OCI-LY1 (cell line): Measurements from ENCODE around the gene TANC2.

Experiments used
- EZH2 ChIP-seq: fragments of 200-600 bp; sonication (generic), shearing (Covaris generic); IDR thresholded peaks from 2 replicates; pipeline ENCODE4 v1.8.0; 2017; ENCODE audit warnings: borderline replicate concordance, mixed run types, mild to moderate bottlenecking, antibody characterized with exemption, low read length, moderate library complexity, mixed read lengths
- TF ChIP-seq, protein P1 (sequence below): fragments of 200-600 bp; sonication (generic), shearing (Covaris generic); IDR thresholded peaks from 2 replicates; pipeline ENCODE4 v1.5.1; 2017; ENCODE audit warnings: mild to moderate bottlenecking, antibody characterized with exemption, low read length, moderate library complexity, mixed read lengths

DNA sequence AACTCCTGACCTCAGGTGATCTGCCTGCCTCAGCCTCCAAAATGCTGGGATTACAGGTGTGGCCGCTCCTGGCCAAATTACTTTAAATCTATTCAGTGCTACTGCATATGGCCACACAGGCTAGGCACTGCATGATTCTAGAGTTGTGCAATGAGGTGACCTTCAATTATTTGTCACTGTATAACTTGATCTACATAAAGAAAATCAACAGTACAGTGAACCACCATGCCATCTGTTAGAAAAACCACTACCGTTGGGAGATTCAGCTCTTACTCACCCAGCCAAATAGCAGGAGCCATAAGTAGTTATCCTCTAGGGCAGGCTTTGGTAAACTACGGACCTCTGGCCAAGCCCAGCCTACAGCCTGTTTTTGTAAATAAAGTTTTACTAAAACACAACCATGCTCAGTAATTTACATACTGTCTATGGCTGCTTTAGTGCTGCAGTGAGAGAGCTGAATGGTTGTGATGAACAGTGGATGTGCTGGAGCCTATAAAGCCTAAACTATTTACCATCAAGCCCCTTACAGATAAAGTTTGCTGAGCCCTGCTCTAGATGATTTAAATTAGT is 40.7 kb upstream of the TANC2 start:
- TF ChIP-seq, protein P1, sequence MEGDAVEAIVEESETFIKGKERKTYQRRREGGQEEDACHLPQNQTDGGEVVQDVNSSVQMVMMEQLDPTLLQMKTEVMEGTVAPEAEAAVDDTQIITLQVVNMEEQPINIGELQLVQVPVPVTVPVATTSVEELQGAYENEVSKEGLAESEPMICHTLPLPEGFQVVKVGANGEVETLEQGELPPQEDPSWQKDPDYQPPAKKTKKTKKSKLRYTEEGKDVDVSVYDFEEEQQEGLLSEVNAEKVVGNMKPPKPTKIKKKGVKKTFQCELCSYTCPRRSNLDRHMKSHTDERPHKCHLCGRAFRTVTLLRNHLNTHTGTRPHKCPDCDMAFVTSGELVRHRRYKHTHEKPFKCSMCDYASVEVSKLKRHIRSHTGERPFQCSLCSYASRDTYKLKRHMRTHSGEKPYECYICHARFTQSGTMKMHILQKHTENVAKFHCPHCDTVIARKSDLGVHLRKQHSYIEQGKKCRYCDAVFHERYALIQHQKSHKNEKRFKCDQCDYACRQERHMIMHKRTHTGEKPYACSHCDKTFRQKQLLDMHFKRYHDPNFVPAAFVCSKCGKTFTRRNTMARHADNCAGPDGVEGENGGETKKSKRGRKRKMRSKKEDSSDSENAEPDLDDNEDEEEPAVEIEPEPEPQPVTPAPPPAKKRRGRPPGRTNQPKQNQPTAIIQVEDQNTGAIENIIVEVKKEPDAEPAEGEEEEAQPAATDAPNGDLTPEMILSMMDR: no peak
- TF ChIP-seq EZH2: no peak
